ENCODE results near the gene TAF11L12. TPM values are rescaled to one million over a fixed set of nuclear protein-coding genes. Genes with fewer than 3 reads are reported as not detected.

Gene TAF11L12
- total RNA-seq = not detected in 2 replicates

GRCh38 chr5:17610092-17610491 lies at the start of gene TAF11L12:
Gene TAF11L12, plus strand, starts transcription at chr5:17610392.

GRCh38 chr5:17585658-17586057 lies 24.5 kb upstream of the TAF11L12 start, which contains the start of gene TAF11L7:
Gene TAF11L7, minus strand, starts transcription at chr5:17585758.

GRCh38 chr5:17590860-17591259 lies 19.3 kb upstream of the TAF11L12 start, which contains the start of gene TAF11L8:
Gene TAF11L8, minus strand, starts transcription at chr5:17590960.

GRCh38 chr5:17594255-17594654 lies 15.9 kb upstream of the TAF11L12 start, which contains the start of gene TAF11L9:
Gene TAF11L9, minus strand, starts transcription at chr5:17594394.

GRCh38 chr5:17597728-17598127 lies 12.5 kb upstream of the TAF11L12 start, which contains the start of gene TAF11L10:
Gene TAF11L10, minus strand, starts transcription at chr5:17597828.

DNA sequence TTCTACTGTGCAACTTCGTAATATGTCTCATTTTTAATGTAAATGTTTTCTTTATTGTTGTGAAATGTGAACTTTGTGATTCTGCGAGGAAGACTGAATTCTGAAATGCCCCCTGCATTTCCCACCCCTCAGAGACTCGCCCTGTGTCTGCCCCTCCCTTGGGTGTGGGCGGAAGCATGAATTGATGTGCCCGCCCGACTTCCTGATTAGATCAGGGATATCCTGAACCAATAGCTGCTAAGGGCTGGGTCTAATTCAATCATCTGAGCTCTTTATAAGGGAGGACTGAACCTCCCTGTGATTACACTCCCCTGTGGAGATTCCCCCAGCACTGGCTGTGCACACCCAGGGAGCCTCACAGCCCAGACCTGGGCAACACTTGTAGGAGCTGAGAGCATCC lies 6.3 kb upstream of the TAF11L12 start, which contains the start of gene TAF11L11:
TAF11L11 (plus strand) TSS at position 304 of the 400 bp plus-strand sequence.

DNA sequence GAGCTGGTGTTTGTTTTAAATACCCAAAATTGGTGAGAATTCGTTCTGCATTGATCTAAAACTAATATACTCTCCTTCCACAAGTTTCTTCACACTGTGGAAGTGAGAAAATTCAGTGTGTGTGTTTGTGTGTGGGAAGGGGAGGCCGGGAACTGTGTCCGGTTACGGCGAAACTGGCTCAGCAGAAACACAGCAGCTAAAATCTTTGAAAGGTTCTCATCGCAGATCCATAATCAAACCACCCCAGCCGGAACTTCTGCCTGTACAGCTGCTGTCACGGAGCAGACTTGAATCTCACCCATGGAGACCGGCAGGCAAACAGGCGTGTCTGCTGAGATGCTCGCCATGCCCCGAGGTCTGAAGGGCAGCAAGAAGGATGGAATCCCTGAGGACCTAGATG lies 21.6 kb downstream of the TAF11L12 start, which contains the start of gene TAF11L13:
TAF11L13 (plus strand) TSS at position 301 of the 400 bp plus-strand sequence.

GRCh38 chr5:17634160-17634559 lies 24.0 kb downstream of the TAF11L12 start, which contains the start of gene TAF11L14:
Gene TAF11L14, plus strand, starts transcription at chr5:17634460.

Small RNA genes within 50 kb of the gene (small RNA-seq; reads per million reads assigned to genes)
- not detected for gene AC233724.1
- gene AC233724.2 = not detected
- gene AC233724.3 = not detected
- not detected for gene AC233724.4
- gene AC233724.6 = not detected
- not detected for gene AC233724.7

Other genes starting within 250 kb of the TAF11L12 start
- gene TAF11L2, start 112.2 kb upstream of the TAF11L12 start, total RNA-seq = not detected in 2 replicates
- gene TAF11L3, start 92.0 kb upstream of the TAF11L12 start, total RNA-seq = not detected in 2 replicates
- gene TAF11L4, start 88.6 kb upstream of the TAF11L12 start, total RNA-seq = not detected in 2 replicates
- gene TAF11L5, start 85.2 kb upstream of the TAF11L12 start, total RNA-seq = not detected in 2 replicates
- not detected in 2 replicates for gene TAF11L6, start 81.7 kb upstream of the TAF11L12 start, total RNA-seq
- not detected in 2 replicates for gene TAF11L7, start 24.6 kb upstream of the TAF11L12 start, total RNA-seq
- gene TAF11L8, start 19.4 kb upstream of the TAF11L12 start, total RNA-seq = not detected in 2 replicates
- not detected in 2 replicates for gene TAF11L9, start 16.0 kb upstream of the TAF11L12 start, total RNA-seq
- gene TAF11L10, start 12.6 kb upstream of the TAF11L12 start, total RNA-seq = not detected in 2 replicates
- gene TAF11L11, start 6.2 kb upstream of the TAF11L12 start, total RNA-seq = not detected in 2 replicates
- not detected in 2 replicates for gene TAF11L13, start 21.7 kb downstream of the TAF11L12 start, total RNA-seq
- not detected in 2 replicates for gene TAF11L14, start 24.1 kb downstream of the TAF11L12 start, total RNA-seq

Data from articular chondrocyte of knee joint (primary cell).